Endothelial cell of umbilical vein (primary cell): Measurements from ENCODE around the gene FGD5. TPM values are rescaled to one million over a fixed set of nuclear protein-coding genes. Genes with fewer than 3 reads are reported as not detected.

Experiments
- BruUV-seq: library from RNA; stranded (reverse); fragments of 400-500 nt; replicated peaks from 2 replicates; lab custom pipeline; 2021; lab: Mats Ljungman, UMichigan
- CTCF ChIA-PET: fragments of 300-600, 350-600 bp; sonication (Branson Sonifier 250); formaldehyde crosslinking; loops from one replicate; lab custom pipeline; 2021; ENCODE audit warnings: antibody characterized with exemption, inconsistent platforms; lab: Charles Lee
- POLR2A ChIA-PET: fragments of 300-600, 350-600 bp; sonication (Branson Sonifier 250); formaldehyde crosslinking; loops from one replicate; lab custom pipeline; 2021; ENCODE audit warnings: antibody characterized with exemption, inconsistent platforms; lab: Charles Lee
- DNase-seq: peaks from one replicate; pipeline ENCODE4 v3.0.0-alpha.2; 2011; ENCODE audit warnings: low read depth, low spot score
- FAIRE-seq: peaks from 2 replicates; lab custom pipeline; 2011; peaks lifted over from hg19 to GRCh38; lab: Jason Lieb, UNC
- H2AFZ ChIP-seq: 2 replicates; pipeline ENCODE4 v1.6.0; 2012; ENCODE audit warnings: low read depth, low read length, control low read depth, inconsistent platforms
- H3K27ac ChIP-seq: 2 replicates; pipeline ENCODE4 v1.5.1; 2011; ENCODE audit warnings: low read depth, mild to moderate bottlenecking, control low read depth, low read length, moderate library complexity; ENCODE audit not compliant: insufficient read depth
- H3K27me3 ChIP-seq, 2 experiments: 2 replicates each; pipeline versions ENCODE4 v1.6.0 to v1.6.1; 2011; ENCODE audit warnings: low read length in 2 of 2, mixed read lengths in 1 of 2; ENCODE audit not compliant: control insufficient read depth in 2 of 2, insufficient read depth in 2 of 2
- H3K36me3 ChIP-seq, 2 experiments: 2 replicates in 1 of 2; 3 replicates in 1 of 2; pipeline ENCODE4 v1.5.1; 2011; ENCODE audit warnings: low read length in 2 of 2, mild to moderate bottlenecking in 1 of 2, moderate library complexity in 1 of 2; ENCODE audit not compliant: control insufficient read depth in 2 of 2, insufficient read depth in 2 of 2; ENCODE audit errors: extremely low read depth in 1 of 2
- H3K4me1 ChIP-seq: 3 replicates; pipeline ENCODE4 v1.5.1; 2011; ENCODE audit warnings: mild to moderate bottlenecking, low read length; ENCODE audit not compliant: control insufficient read depth, insufficient read depth; ENCODE audit errors: extremely low read depth
- H3K4me2 ChIP-seq: 2 replicates; pipeline ENCODE4 v1.6.1; 2011; ENCODE audit warnings: low read length, control low read depth, mixed read lengths; ENCODE audit not compliant: insufficient read depth
- H3K4me3 ChIP-seq, 3 experiments: fragments of 200-600 bp in 1 of 3; sonication (generic), shearing (Covaris generic) in 1 of 3; replicated peaks in 1 of 3; 2 replicates each; pipeline ENCODE4 v1.5.1; 2011 to 2016; ENCODE audit warnings: control low read depth in 3 of 3, low read length in 3 of 3, mild to moderate bottlenecking in 2 of 3, inconsistent platforms in 1 of 3, low read depth in 1 of 3, moderate library complexity in 1 of 3; ENCODE audit not compliant: insufficient read depth in 1 of 3
- H3K79me2 ChIP-seq: 2 replicates; pipeline ENCODE4 v1.6.0; 2012; ENCODE audit warnings: low read length, inconsistent platforms; ENCODE audit not compliant: control insufficient read depth, insufficient read depth
- H3K9ac ChIP-seq: replicated peaks from 2 replicates; pipeline ENCODE3; 2011; ENCODE audit warnings: low read length, control low read depth; ENCODE audit not compliant: insufficient read depth; ENCODE audit errors: extremely low read depth
- H3K9me1 ChIP-seq: replicated peaks from 3 replicates; pipeline ENCODE4 v1.6.0; 2011; ENCODE audit warnings: mild to moderate bottlenecking, low read length; ENCODE audit not compliant: control insufficient read depth, insufficient read depth; ENCODE audit errors: extremely low read depth
- H3K9me3 ChIP-seq: replicated peaks from 2 replicates; pipeline ENCODE4 v1.5.1; 2012; ENCODE audit warnings: low read length, inconsistent platforms; ENCODE audit not compliant: control insufficient read depth, insufficient read depth
- H4K20me1 ChIP-seq: replicated peaks from 2 replicates; pipeline ENCODE3; 2011; ENCODE audit warnings: mild to moderate bottlenecking, low read length; ENCODE audit not compliant: control insufficient read depth, insufficient read depth; ENCODE audit errors: extremely low read depth
- EZH2 ChIP-seq: IDR thresholded peaks from 2 replicates; pipeline ENCODE4 v1.6.1; 2012; ENCODE audit warnings: borderline replicate concordance, low read depth, mild to moderate bottlenecking, moderate library complexity, low read length, inconsistent platforms; ENCODE audit not compliant: severe bottlenecking
- FOS ChIP-seq: IDR thresholded peaks from 2 replicates; pipeline ENCODE4 v1.6.1; 2011; ENCODE audit warnings: mild to moderate bottlenecking, low read length, moderate library complexity, borderline replicate concordance; ENCODE audit not compliant: insufficient read depth
- GATA2 ChIP-seq: IDR thresholded peaks from 2 replicates; pipeline ENCODE4 v1.7.0; 2011; ENCODE audit warnings: low read depth, mild to moderate bottlenecking, moderate library complexity, mixed read lengths, low read length; ENCODE audit not compliant: insufficient read length, insufficient read depth
- JUN ChIP-seq: IDR thresholded peaks from 2 replicates; pipeline ENCODE4 v1.6.1; 2011; ENCODE audit warnings: borderline replicate concordance, low read depth; ENCODE audit not compliant: insufficient read length, insufficient read depth
- MAX ChIP-seq: IDR thresholded peaks from 2 replicates; pipeline ENCODE4 v1.6.1; 2011; ENCODE audit not compliant: insufficient read depth, insufficient read length
- MYC ChIP-seq: IDR thresholded peaks from one replicate; pipeline ENCODE4 v1.6.1; 2011; ENCODE audit warnings: mild to moderate bottlenecking, low read depth, low read length
- POLR2A ChIP-seq: IDR thresholded peaks from 2 replicates; pipeline ENCODE4 v1.6.1; 2012; ENCODE audit warnings: low read depth, mild to moderate bottlenecking, control low read depth, low read length
- POLR2AphosphoS5 ChIP-seq: IDR thresholded peaks from 2 replicates; pipeline ENCODE4 v1.6.1; 2012; ENCODE audit warnings: low read depth, mild to moderate bottlenecking, control low read depth, low read length, moderate library complexity; ENCODE audit not compliant: insufficient read depth
- dilution Hi-C: fragments of 300-500 bp; cut with MboI; formaldehyde crosslinking; loops from one replicate; pipeline ENCODE4 v1.15.0; 2019; ENCODE audit warnings: low sequenced_read_pairs; ENCODE audit not compliant: extremely low pct_ligation_motif_present
- intact Hi-C: fragments of 100-400 bp; cut with micrococcal nuclease; formaldehyde crosslinking; loops from one replicate; pipeline ENCODE4 v1.10.0; 2022
- polyA plus RNA-seq, 4 experiments: library from polyadenylated mRNA; depleted of rRNA in 3 of 4; stranded (reverse) in 3 of 4; unstranded in 1 of 4; fragments of >200 nt; gene quantifications; 2 replicates each; pipeline versions ENCODE4 v1.2.1 to v1.2.3, GENCODE V29; 2011 to 2012; ENCODE audit warnings: missing spikeins in 1 of 4
- total RNA-seq: library from RNA; stranded (reverse); gene quantifications from 2 replicates; pipeline ENCODE4 v1.2.3, GENCODE V29; 2021
- TF ChIP-seq, protein P1 (sequence below), 2 donors: IDR thresholded peaks; 1 replicate in 1 of 2; 2 replicates in 1 of 2; pipeline ENCODE4 v1.5.1; 2011; ENCODE audit warnings: low read length in 2 of 2, mild to moderate bottlenecking in 2 of 2, moderate library complexity in 2 of 2, control low read depth in 1 of 2, inconsistent platforms in 1 of 2, low read depth in 1 of 2; ENCODE audit not compliant: insufficient read depth in 1 of 2; ENCODE audit errors: extremely low read depth in 1 of 2

FGD5 gene
- total and polyA plus RNA-seq, 2 donors (not counting 3 experiments of a cell fraction or from before 2014, with no cell fraction given) = 49.6 to 134 TPM

GRCh38 chr3:14805961-14806537 is 12.7 kb upstream of the FGD5 start:
- CTCF ChIA-PET = interaction anchor here (1.0 to 1.5 kb wide), 5 partner anchors 10 to 25 kb away, joined by 3 to 10 read pairs (median 7); no protein-coding TSS in a partner anchor
- dilution Hi-C loops = no loop called here

More at GRCh38 chr3:14805961-14806537, 12.7 kb upstream of the FGD5 start:
- no peak for DNase-seq
- no peaks in the 10 kb centered on the region for H3K36me3 ChIP-seq
- no peaks in the 10 kb centered on the region for H3K9me3 ChIP-seq
- no TSS peak for BruUV-seq
- peaks cover 48% of the 10 kb centered on the region for H3K4me1 ChIP-seq
- H3K27ac ChIP-seq = peak overlapping the region; percentile 44
- FAIRE-seq = no peak
- TF ChIP-seq MAX (no peak), JUN (no peak), GATA2 (no peak), EZH2 (no peak), MYC (no peak), POLR2AphosphoS5 (no peak), POLR2A (no peak), FOS (no peak)
- TF ChIP-seq, protein P1, sequence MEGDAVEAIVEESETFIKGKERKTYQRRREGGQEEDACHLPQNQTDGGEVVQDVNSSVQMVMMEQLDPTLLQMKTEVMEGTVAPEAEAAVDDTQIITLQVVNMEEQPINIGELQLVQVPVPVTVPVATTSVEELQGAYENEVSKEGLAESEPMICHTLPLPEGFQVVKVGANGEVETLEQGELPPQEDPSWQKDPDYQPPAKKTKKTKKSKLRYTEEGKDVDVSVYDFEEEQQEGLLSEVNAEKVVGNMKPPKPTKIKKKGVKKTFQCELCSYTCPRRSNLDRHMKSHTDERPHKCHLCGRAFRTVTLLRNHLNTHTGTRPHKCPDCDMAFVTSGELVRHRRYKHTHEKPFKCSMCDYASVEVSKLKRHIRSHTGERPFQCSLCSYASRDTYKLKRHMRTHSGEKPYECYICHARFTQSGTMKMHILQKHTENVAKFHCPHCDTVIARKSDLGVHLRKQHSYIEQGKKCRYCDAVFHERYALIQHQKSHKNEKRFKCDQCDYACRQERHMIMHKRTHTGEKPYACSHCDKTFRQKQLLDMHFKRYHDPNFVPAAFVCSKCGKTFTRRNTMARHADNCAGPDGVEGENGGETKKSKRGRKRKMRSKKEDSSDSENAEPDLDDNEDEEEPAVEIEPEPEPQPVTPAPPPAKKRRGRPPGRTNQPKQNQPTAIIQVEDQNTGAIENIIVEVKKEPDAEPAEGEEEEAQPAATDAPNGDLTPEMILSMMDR (IDR thresholded peaks at IDR 0.05; ENCODE audit: extremely low read depth in 1 of 2, insufficient read depth in 1 of 2, low read depth in 1 of 2, low read length in 2 of 2) = no peak
- no peaks in the 10 kb centered on the region for H3K9me1 ChIP-seq
- H3K4me2 ChIP-seq = peak overlapping the region; percentile 42
- H4K20me1 ChIP-seq = no peaks in the 10 kb centered on the region
- intact Hi-C loops = loop anchor here (2.0 to 10.0 kb wide), 3 partner anchors 17 to 371 kb away; no protein-coding TSS in a partner anchor
- no peaks in the 10 kb centered on the region for H3K27me3 ChIP-seq
- H2AFZ ChIP-seq = no peak overlapping the region
- POLR2A ChIA-PET = no interaction called here
- no peak overlapping the region for H3K4me3 ChIP-seq
- no peak overlapping the region for H3K9ac ChIP-seq
- H3K79me2 ChIP-seq = peaks cover 2% of the 10 kb centered on the region
